ENCODE results near the gene PLCB1. TPM values are rescaled to one million over a fixed set of nuclear protein-coding genes. Genes with fewer than 3 reads are reported as not detected.

The PLCB1 gene
- total and polyA plus RNA-seq, 2 experiments from 2014 or later, result 14.9 to 20.7 TPM

DNA sequence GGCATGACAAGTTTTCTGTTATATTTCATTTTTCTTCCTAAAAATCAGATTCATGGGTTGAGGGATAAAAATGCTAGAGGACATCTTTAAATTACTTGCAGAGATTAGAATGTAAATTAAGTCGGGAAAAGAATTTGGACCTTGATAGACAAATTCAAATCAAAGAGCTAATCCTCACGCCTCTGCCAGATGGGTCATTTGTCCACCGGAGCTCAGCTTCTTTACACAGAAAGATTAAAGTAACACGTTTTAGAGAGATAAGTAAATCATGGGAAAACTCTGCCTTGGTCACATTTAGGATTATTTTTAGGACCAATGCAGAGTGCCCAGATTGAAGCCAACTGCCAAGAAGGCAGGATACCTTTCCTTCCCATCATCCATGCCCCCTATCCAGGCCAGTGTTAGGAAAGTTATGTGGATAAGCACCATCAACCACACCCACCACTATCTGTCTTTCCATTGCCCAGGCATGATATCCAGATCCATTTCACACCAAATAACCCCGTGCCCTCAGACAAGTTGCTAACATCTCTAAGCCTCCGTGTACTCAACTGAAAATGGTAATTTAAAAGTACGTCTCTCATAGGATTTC, 539.4 kb downstream of the PLCB1 start:
- H3K9me3 Mint-ChIP-seq, result no peaks in the 10 kb centered on the region; the same call in 2 of the 3 replicates
- H3K9me2 ChIP-seq (ENCODE audit: insufficient read depth), result no peaks in the 10 kb centered on the region
- no peaks in the 10 kb centered on the region for H4K20me1 ChIP-seq (replicated peaks; ENCODE audit: insufficient read depth)
- H3K4me2 ChIP-seq, result no peak overlapping the region
- no peaks in the 10 kb centered on the region for H3K36me3 ChIP-seq (ENCODE audit: insufficient read depth)
- H3K36me3 Mint-ChIP-seq (ENCODE audit: low read depth), result no peaks in the 10 kb centered on the region
- H3K27me3 ChIP-seq (ENCODE audit: insufficient read depth), result no peaks in the 10 kb centered on the region
- H3K27ac ChIP-seq (ENCODE audit: low read depth), result no peak overlapping the region
- no peaks in the 10 kb centered on the region for H3K79me2 ChIP-seq (replicated peaks; ENCODE audit: insufficient read depth)
- no peak overlapping the region for H3K27ac Mint-ChIP-seq
- DNase-seq (ENCODE audit: low spot score), result no peak
- H3K27me3 Mint-ChIP-seq (ENCODE audit: insufficient read depth, low read depth, poor library complexity), result peaks cover 3% of the 10 kb centered on the region
- no peak overlapping the region for H3K4me3 Mint-ChIP-seq
- H3K4me1 ChIP-seq (ENCODE audit: insufficient read depth), result 0 out of 2 replicates have a peak, but pooled peaks cover 5% of the 10 kb centered on the region
- ATAC-seq, result no peak
- H3K4me3 ChIP-seq, result no peak overlapping the region
- peaks cover 10% of the 10 kb centered on the region; the same call in 2 of the 3 replicates for H3K4me1 Mint-ChIP-seq
- H3F3A ChIP-seq (replicated peaks; ENCODE audit: low read depth), result no peaks in the 10 kb centered on the region
- H2AFZ ChIP-seq, result no peak overlapping the region
- no peak for TF ChIP-seq CREB1 (CRISPR knock-in tag; IDR thresholded peaks at IDR 0.05; ENCODE audit: low read depth)

DNA sequence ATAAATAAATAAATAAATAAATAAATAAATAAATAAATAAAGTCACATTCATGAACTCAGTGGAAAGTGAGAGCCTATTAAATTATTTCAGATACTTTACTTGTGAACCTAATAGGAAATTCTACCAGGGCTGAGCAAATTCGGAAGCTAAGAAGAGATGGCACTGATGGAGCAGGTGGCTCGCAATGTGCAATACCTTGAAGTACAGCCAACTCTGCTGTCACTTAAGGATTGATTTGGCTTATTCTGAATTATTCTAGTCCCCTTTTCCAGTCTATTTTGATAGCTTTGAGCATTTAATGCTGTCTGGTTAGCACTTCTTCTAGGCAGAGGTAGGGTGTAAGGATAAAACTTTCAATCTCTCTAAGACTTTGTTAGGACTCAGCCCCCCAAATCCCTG, 541.0 kb downstream of the PLCB1 start:
- H3K4me3 Mint-ChIP-seq, result no peak overlapping the region
- H3K4me1 ChIP-seq (ENCODE audit: insufficient read depth), result 0 out of 2 replicates have a peak, but pooled peaks cover 5% of the 10 kb centered on the region
- H3K9me3 Mint-ChIP-seq, result no peaks in the 10 kb centered on the region; the same call in 2 of the 3 replicates
- H3F3A ChIP-seq (replicated peaks; ENCODE audit: low read depth), result no peaks in the 10 kb centered on the region
- TF ChIP-seq EZH2 (IDR thresholded peaks at IDR 0.05; ENCODE audit: low read depth, unreplicated experiment) (no peak), CREB1 (CRISPR knock-in tag; IDR thresholded peaks at IDR 0.05; ENCODE audit: low read depth) (no peak), STAT1 (IDR thresholded peaks at IDR 0.05; ENCODE audit: unreplicated experiment) (no peak)
- TF ChIP-seq, protein P1, sequence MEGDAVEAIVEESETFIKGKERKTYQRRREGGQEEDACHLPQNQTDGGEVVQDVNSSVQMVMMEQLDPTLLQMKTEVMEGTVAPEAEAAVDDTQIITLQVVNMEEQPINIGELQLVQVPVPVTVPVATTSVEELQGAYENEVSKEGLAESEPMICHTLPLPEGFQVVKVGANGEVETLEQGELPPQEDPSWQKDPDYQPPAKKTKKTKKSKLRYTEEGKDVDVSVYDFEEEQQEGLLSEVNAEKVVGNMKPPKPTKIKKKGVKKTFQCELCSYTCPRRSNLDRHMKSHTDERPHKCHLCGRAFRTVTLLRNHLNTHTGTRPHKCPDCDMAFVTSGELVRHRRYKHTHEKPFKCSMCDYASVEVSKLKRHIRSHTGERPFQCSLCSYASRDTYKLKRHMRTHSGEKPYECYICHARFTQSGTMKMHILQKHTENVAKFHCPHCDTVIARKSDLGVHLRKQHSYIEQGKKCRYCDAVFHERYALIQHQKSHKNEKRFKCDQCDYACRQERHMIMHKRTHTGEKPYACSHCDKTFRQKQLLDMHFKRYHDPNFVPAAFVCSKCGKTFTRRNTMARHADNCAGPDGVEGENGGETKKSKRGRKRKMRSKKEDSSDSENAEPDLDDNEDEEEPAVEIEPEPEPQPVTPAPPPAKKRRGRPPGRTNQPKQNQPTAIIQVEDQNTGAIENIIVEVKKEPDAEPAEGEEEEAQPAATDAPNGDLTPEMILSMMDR (conservative IDR thresholded peaks at IDR 0.05; ENCODE audit: low read depth in 2 of 2), result no peak
- TF ChIP-seq, protein P2, sequence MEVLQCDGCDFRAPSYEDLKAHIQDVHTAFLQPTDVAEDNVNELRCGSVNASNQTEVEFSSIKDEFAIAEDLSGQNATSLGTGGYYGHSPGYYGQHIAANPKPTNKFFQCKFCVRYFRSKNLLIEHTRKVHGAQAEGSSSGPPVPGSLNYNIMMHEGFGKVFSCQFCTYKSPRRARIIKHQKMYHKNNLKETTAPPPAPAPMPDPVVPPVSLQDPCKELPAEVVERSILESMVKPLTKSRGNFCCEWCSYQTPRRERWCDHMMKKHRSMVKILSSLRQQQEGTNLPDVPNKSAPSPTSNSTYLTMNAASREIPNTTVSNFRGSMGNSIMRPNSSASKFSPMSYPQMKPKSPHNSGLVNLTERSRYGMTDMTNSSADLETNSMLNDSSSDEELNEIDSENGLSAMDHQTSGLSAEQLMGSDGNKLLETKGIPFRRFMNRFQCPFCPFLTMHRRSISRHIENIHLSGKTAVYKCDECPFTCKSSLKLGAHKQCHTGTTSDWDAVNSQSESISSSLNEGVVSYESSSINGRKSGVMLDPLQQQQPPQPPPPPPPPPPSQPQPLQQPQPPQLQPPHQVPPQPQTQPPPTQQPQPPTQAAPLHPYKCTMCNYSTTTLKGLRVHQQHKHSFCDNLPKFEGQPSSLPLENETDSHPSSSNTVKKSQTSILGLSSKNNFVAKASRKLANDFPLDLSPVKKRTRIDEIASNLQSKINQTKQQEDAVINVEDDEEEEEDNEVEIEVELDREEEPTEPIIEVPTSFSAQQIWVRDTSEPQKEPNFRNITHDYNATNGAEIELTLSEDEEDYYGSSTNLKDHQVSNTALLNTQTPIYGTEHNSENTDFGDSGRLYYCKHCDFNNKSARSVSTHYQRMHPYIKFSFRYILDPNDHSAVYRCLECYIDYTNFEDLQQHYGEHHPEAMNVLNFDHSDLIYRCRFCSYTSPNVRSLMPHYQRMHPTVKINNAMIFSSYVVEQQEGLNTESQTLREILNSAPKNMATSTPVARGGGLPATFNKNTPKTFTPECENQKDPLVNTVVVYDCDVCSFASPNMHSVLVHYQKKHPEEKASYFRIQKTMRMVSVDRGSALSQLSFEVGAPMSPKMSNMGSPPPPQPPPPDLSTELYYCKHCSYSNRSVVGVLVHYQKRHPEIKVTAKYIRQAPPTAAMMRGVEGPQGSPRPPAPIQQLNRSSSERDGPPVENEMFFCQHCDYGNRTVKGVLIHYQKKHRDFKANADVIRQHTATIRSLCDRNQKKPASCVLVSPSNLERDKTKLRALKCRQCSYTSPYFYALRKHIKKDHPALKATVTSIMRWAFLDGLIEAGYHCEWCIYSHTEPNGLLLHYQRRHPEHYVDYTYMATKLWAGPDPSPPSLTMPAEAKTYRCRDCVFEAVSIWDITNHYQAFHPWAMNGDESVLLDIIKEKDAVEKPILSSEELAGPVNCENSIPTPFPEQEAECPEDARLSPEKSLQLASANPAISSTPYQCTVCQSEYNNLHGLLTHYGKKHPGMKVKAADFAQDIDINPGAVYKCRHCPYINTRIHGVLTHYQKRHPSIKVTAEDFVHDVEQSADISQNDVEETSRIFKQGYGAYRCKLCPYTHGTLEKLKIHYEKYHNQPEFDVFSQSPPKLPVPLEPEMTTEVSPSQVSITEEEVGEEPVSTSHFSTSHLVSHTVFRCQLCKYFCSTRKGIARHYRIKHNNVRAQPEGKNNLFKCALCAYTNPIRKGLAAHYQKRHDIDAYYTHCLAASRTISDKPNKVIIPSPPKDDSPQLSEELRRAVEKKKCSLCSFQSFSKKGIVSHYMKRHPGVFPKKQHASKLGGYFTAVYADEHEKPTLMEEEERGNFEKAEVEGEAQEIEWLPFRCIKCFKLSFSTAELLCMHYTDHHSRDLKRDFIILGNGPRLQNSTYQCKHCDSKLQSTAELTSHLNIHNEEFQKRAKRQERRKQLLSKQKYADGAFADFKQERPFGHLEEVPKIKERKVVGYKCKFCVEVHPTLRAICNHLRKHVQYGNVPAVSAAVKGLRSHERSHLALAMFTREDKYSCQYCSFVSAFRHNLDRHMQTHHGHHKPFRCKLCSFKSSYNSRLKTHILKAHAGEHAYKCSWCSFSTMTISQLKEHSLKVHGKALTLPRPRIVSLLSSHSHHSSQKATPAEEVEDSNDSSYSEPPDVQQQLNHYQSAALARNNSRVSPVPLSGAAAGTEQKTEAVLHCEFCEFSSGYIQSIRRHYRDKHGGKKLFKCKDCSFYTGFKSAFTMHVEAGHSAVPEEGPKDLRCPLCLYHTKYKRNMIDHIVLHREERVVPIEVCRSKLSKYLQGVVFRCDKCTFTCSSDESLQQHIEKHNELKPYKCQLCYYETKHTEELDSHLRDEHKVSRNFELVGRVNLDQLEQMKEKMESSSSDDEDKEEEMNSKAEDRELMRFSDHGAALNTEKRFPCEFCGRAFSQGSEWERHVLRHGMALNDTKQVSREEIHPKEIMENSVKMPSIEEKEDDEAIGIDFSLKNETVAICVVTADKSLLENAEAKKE (CRISPR knock-in tag; IDR thresholded peaks at IDR 0.05), result no peak
- TF ChIP-seq, protein P3, sequence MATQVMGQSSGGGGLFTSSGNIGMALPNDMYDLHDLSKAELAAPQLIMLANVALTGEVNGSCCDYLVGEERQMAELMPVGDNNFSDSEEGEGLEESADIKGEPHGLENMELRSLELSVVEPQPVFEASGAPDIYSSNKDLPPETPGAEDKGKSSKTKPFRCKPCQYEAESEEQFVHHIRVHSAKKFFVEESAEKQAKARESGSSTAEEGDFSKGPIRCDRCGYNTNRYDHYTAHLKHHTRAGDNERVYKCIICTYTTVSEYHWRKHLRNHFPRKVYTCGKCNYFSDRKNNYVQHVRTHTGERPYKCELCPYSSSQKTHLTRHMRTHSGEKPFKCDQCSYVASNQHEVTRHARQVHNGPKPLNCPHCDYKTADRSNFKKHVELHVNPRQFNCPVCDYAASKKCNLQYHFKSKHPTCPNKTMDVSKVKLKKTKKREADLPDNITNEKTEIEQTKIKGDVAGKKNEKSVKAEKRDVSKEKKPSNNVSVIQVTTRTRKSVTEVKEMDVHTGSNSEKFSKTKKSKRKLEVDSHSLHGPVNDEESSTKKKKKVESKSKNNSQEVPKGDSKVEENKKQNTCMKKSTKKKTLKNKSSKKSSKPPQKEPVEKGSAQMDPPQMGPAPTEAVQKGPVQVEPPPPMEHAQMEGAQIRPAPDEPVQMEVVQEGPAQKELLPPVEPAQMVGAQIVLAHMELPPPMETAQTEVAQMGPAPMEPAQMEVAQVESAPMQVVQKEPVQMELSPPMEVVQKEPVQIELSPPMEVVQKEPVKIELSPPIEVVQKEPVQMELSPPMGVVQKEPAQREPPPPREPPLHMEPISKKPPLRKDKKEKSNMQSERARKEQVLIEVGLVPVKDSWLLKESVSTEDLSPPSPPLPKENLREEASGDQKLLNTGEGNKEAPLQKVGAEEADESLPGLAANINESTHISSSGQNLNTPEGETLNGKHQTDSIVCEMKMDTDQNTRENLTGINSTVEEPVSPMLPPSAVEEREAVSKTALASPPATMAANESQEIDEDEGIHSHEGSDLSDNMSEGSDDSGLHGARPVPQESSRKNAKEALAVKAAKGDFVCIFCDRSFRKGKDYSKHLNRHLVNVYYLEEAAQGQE (IDR thresholded peaks at IDR 0.05; ENCODE audit: unreplicated experiment), result no peak
- H3K9me2 ChIP-seq (ENCODE audit: insufficient read depth), result no peaks in the 10 kb centered on the region
- no peaks in the 10 kb centered on the region for H3K79me2 ChIP-seq (replicated peaks; ENCODE audit: insufficient read depth)
- ATAC-seq, result no peak
- H4K20me1 ChIP-seq (replicated peaks; ENCODE audit: insufficient read depth), result no peaks in the 10 kb centered on the region
- no peak for DNase-seq (ENCODE audit: low spot score)
- no peak overlapping the region for H2AFZ ChIP-seq
- peaks cover 10% of the 10 kb centered on the region; the same call in 2 of the 3 replicates for H3K4me1 Mint-ChIP-seq
- peaks cover 3% of the 10 kb centered on the region for H3K27me3 Mint-ChIP-seq (ENCODE audit: insufficient read depth, low read depth, poor library complexity)
- no peaks in the 10 kb centered on the region for H3K27me3 ChIP-seq (ENCODE audit: insufficient read depth)
- H3K36me3 ChIP-seq (ENCODE audit: insufficient read depth), result no peaks in the 10 kb centered on the region
- H3K4me2 ChIP-seq, result no peak overlapping the region
- no peak overlapping the region for H3K4me3 ChIP-seq
- H3K27ac Mint-ChIP-seq, result no peak overlapping the region
- no peak overlapping the region for H3K27ac ChIP-seq (ENCODE audit: low read depth)
- no peaks in the 10 kb centered on the region for H3K36me3 Mint-ChIP-seq (ENCODE audit: low read depth)
